ENCODE results near the gene RMI1. TPM values are rescaled to one million over a fixed set of nuclear protein-coding genes. Genes with fewer than 3 reads are reported as not detected.

The RMI1 gene
- total and polyA plus RNA-seq, 10 of the 15 experiments (the other 5 are each of a cell fraction or from before 2014, with no cell fraction given) = 3.6 to 34.1 (median 16.1) TPM

DNA sequence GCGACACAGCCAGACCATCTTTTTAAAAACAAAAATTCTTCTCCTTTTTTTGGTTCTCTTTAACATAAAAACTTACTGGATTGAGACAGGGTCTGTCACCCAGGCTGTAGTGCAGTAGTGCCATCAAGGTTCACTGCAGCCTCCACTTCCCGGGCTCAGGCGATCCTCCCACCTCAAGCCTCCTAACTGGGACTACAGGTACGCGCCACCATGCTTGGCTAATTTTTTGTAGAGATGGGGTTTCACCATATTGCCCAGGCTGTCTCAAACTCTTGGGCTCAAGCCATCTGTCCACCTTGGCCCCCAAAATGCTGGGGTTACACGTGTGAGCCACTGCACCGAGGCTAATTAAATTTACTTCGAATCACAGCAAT lies 14.4 kb upstream of the RMI1 start:
- ATAC-seq = no peak; the same call in none of the 3 replicates
- Histone ChIP-seq H4K20me1 (ENCODE audit: control insufficient read depth, insufficient read depth) (no peaks in the 10 kb centered on the region; the same call in 1 of the 2 replicates), H3K36me3 (ENCODE audit: control insufficient read depth in 2 of 2, insufficient read depth in 2 of 2, low read length in 1 of 2) (peaks cover 0 to 25% of the 10 kb centered on the region in 2 experiments; a peak in 3 of 4 replicates), H3K27ac (ENCODE audit: control insufficient read depth, insufficient read depth) (no peak overlapping the region), H3K4me3 (no peak overlapping the region), H3K4me2 (ENCODE audit: control insufficient read depth, insufficient read depth) (no peak overlapping the region), H3K9ac (ENCODE audit: control insufficient read depth, insufficient read depth, low read length) (no peak overlapping the region), H2AFZ (ENCODE audit: control insufficient read depth, low read depth, low read length) (no peak overlapping the region), H3K27me3 (replicated peaks in 1 of 2; ENCODE audit: control insufficient read depth in 2 of 2, insufficient read depth in 2 of 2, low read length in 1 of 2) (no peaks in the 10 kb centered on the region), H3K9me3 (replicated peaks; ENCODE audit: control insufficient read depth, insufficient read depth, low read length) (no peaks in the 10 kb centered on the region), H3K79me2 (ENCODE audit: control insufficient read depth, insufficient read depth, low read length) (no peaks in the 10 kb centered on the region), H3K4me1 (ENCODE audit: control insufficient read depth, insufficient read depth, low read length) (no peaks in the 10 kb centered on the region)
- POLR2A ChIA-PET = interaction anchor here (0.9 to 1.2 kb wide), 2 partner anchors 11 to 14 kb away, joined by 4 to 5 read pairs; partner anchors contain the start of genes HNRNPK and RMI1
- intact Hi-C loops (cut with micrococcal nuclease; ENCODE audit: unreplicated experiment) = no loop called here
- BruUV-seq (replicated peaks) = no TSS peak
- SMC1A ChIA-PET (ENCODE audit: uncharacterized antibody, unreplicated experiment) = interaction anchor here (1.0 kb wide), 1 partner anchor 8 kb away, joined by 3 read pairs; no protein-coding TSS in a partner anchor
- in situ Hi-C loops (cut with MboI) = no loop called here
- WGBS (ENCODE audit: insufficient coverage, insufficient replicate concordance, low lambda C conversion rate, missing lambda C conversion rate) = 98% methylated on average over 8 of the region's 8 CpGs
- no peak for DNase-seq (ENCODE audit: low read depth, low spot score)
- CTCF ChIA-PET = interaction anchor here (1.2 kb wide), 1 partner anchor 12 kb away, joined by 5 read pairs; no protein-coding TSS in a partner anchor
- RAD21 ChIA-PET (ENCODE audit: unreplicated experiment) = no interaction called here
- no peak for FAIRE-seq
- TF ChIP-seq SREBF2 (IDR thresholded peaks at IDR 0.05; ENCODE audit: low read length) (no peak), POU2F2 (IDR thresholded peaks at IDR 0.05; ENCODE audit: borderline replicate concordance, low read depth, low read length) (peak; percentile 56; the same call in 1 of the 3 replicates), RCOR1 (conservative IDR thresholded peaks at IDR 0.05; ENCODE audit: low read depth, low read length) (no peak), IKZF1 (conservative IDR thresholded peaks at IDR 0.05) (no peak), ASH2L (IDR thresholded peaks at IDR 0.05; ENCODE audit: borderline replicate concordance, low read depth) (no peak), GATAD2B (conservative IDR thresholded peaks at IDR 0.05; ENCODE audit: low read depth) (no peak), FOXK2 (IDR thresholded peaks at IDR 0.05) (no peak), TCF12 (IDR thresholded peaks at IDR 0.05; ENCODE audit: low read depth, low read length) (no peak), BHLHE40 (IDR thresholded peaks at IDR 0.05; ENCODE audit: borderline replicate concordance in 1 of 2, low read depth in 2 of 2, low read length in 1 of 2) (no peak), BACH1 (IDR thresholded peaks at IDR 0.05; ENCODE audit: borderline replicate concordance) (0 out of 2 replicates have a peak, but pooled peaks have one; percentile 10)
- TF ChIP-seq, protein P1, sequence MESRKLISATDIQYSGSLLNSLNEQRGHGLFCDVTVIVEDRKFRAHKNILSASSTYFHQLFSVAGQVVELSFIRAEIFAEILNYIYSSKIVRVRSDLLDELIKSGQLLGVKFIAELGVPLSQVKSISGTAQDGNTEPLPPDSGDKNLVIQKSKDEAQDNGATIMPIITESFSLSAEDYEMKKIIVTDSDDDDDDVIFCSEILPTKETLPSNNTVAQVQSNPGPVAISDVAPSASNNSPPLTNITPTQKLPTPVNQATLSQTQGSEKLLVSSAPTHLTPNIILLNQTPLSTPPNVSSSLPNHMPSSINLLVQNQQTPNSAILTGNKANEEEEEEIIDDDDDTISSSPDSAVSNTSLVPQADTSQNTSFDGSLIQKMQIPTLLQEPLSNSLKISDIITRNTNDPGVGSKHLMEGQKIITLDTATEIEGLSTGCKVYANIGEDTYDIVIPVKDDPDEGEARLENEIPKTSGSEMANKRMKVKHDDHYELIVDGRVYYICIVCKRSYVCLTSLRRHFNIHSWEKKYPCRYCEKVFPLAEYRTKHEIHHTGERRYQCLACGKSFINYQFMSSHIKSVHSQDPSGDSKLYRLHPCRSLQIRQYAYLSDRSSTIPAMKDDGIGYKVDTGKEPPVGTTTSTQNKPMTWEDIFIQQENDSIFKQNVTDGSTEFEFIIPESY (IDR thresholded peaks at IDR 0.05) = no peak
- TF ChIP-seq, protein P2, sequence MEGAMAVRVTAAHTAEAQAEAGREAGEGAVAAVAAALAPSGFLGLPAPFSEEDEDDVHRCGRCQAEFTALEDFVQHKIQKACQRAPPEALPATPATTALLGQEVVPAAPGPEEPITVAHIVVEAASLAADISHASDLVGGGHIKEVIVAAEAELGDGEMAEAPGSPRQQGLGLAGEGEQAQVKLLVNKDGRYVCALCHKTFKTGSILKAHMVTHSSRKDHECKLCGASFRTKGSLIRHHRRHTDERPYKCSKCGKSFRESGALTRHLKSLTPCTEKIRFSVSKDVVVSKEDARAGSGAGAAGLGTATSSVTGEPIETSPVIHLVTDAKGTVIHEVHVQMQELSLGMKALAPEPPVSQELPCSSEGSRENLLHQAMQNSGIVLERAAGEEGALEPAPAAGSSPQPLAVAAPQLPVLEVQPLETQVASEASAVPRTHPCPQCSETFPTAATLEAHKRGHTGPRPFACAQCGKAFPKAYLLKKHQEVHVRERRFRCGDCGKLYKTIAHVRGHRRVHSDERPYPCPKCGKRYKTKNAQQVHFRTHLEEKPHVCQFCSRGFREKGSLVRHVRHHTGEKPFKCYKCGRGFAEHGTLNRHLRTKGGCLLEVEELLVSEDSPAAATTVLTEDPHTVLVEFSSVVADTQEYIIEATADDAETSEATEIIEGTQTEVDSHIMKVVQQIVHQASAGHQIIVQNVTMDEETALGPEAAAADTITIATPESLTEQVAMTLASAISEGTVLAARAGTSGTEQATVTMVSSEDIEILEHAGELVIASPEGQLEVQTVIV (IDR thresholded peaks at IDR 0.05; ENCODE audit: borderline replicate concordance, partially characterized antibody) = no peak
- TF ChIP-seq, protein P3, sequence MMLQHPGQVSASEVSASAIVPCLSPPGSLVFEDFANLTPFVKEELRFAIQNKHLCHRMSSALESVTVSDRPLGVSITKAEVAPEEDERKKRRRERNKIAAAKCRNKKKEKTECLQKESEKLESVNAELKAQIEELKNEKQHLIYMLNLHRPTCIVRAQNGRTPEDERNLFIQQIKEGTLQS (IDR thresholded peaks at IDR 0.05; ENCODE audit: borderline replicate concordance, extremely low read depth, low read depth, low read length) = no peak
- TF ChIP-seq, protein P4, sequence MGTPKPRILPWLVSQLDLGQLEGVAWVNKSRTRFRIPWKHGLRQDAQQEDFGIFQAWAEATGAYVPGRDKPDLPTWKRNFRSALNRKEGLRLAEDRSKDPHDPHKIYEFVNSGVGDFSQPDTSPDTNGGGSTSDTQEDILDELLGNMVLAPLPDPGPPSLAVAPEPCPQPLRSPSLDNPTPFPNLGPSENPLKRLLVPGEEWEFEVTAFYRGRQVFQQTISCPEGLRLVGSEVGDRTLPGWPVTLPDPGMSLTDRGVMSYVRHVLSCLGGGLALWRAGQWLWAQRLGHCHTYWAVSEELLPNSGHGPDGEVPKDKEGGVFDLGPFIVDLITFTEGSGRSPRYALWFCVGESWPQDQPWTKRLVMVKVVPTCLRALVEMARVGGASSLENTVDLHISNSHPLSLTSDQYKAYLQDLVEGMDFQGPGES (IDR thresholded peaks at IDR 0.05) = no peak
- TF ChIP-seq, protein P5, sequence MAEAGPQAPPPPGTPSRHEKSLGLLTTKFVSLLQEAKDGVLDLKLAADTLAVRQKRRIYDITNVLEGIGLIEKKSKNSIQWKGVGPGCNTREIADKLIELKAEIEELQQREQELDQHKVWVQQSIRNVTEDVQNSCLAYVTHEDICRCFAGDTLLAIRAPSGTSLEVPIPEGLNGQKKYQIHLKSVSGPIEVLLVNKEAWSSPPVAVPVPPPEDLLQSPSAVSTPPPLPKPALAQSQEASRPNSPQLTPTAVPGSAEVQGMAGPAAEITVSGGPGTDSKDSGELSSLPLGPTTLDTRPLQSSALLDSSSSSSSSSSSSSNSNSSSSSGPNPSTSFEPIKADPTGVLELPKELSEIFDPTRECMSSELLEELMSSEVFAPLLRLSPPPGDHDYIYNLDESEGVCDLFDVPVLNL (IDR thresholded peaks at IDR 0.05; ENCODE audit: low read depth, low read length) = no peak
- TF ChIP-seq, protein P6, sequence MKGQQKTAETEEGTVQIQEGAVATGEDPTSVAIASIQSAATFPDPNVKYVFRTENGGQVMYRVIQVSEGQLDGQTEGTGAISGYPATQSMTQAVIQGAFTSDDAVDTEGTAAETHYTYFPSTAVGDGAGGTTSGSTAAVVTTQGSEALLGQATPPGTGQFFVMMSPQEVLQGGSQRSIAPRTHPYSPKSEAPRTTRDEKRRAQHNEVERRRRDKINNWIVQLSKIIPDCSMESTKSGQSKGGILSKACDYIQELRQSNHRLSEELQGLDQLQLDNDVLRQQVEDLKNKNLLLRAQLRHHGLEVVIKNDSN (IDR thresholded peaks at IDR 0.05; ENCODE audit: borderline replicate concordance, extremely low read length, insufficient read depth, low read depth, low read length) = no peak
